ES-I3 (cell line): ENCODE measurements around the gene DUSP8.

Source experiments
- H3K36me3 ChIP-seq: 2 replicates; pipeline ENCODE4 v1.6.1; 2013; ENCODE audit warnings: mild to moderate bottlenecking, low read length, control low read depth, moderate library complexity; ENCODE audit not compliant: insufficient read depth
- H3K4me1 ChIP-seq: 2 replicates; pipeline ENCODE4 v1.6.1; 2013; ENCODE audit warnings: mild to moderate bottlenecking, control low read depth, low read length; ENCODE audit not compliant: insufficient read depth
- H3K9ac ChIP-seq: 2 replicates; pipeline ENCODE4 v1.6.1; 2013; ENCODE audit warnings: low read depth, mild to moderate bottlenecking, low read length, moderate library complexity
- H3K9me3 ChIP-seq: 2 replicates; pipeline ENCODE4 v1.6.1; 2013; ENCODE audit warnings: mild to moderate bottlenecking, low read length, moderate library complexity; ENCODE audit not compliant: control insufficient read depth, insufficient read depth

DUSP8 gene

GRCh38 chr11:1565173-1565903, 6.7 kb downstream of the DUSP8 start:
- Histone ChIP-seq H3K4me1 (peaks cover 14% of the 10 kb centered on the region; the same call in 1 of the 2 replicates), H3K9ac (no peak overlapping the region), H3K36me3 (peaks cover 2% of the 10 kb centered on the region; the same call in 1 of the 2 replicates), H3K9me3 (no peaks in the 10 kb centered on the region)

- Histone ChIP-seq H3K36me3 (peaks cover 2% of the 10 kb centered on the region; the same call in 1 of the 2 replicates), H3K4me1 (peaks cover 12% of the 10 kb centered on the region; the same call in 1 of the 2 replicates), H3K9me3 (no peaks in the 10 kb centered on the region), H3K9ac (no peak overlapping the region)
These were observed 7.4 kb downstream of the DUSP8 start for GRCh38 chr11:1564535-1565172.

- Histone ChIP-seq H3K4me1 (peaks cover 12% of the 10 kb centered on the region; the same call in 1 of the 2 replicates), H3K9me3 (no peaks in the 10 kb centered on the region), H3K36me3 (peaks cover 2% of the 10 kb centered on the region; the same call in 1 of the 2 replicates), H3K9ac (no peak overlapping the region)
These were observed 8.2 kb downstream of the DUSP8 start for GRCh38 chr11:1563697-1564534.

- H3K9ac ChIP-seq, result no peak overlapping the region
- H3K36me3 ChIP-seq, result peaks cover 2% of the 10 kb centered on the region; the same call in 1 of the 2 replicates
- H3K4me1 ChIP-seq, result peaks cover 12% of the 10 kb centered on the region; the same call in 1 of the 2 replicates
- H3K9me3 ChIP-seq, result no peaks in the 10 kb centered on the region
These were observed 8.9 kb downstream of the DUSP8 start for GRCh38 chr11:1563149-1563638.

- no peak overlapping the region for H3K9ac ChIP-seq
- no peaks in the 10 kb centered on the region for H3K9me3 ChIP-seq
- H3K4me1 ChIP-seq, result peaks cover 15% of the 10 kb centered on the region; the same call in 1 of the 2 replicates
- H3K36me3 ChIP-seq, result peaks cover 2% of the 10 kb centered on the region; the same call in 1 of the 2 replicates
These were observed 9.5 kb downstream of the DUSP8 start for GRCh38 chr11:1562469-1563148.

GRCh38 chr11:1561955-1562354, 10.1 kb downstream of the DUSP8 start:
- Histone ChIP-seq H3K9me3 (no peaks in the 10 kb centered on the region), H3K9ac (no peak overlapping the region), H3K4me1 (peaks cover 17% of the 10 kb centered on the region; the same call in 1 of the 2 replicates), H3K36me3 (peaks cover 2% of the 10 kb centered on the region; the same call in 1 of the 2 replicates)

GRCh38 chr11:1561266-1561665, 10.8 kb downstream of the DUSP8 start:
- Histone ChIP-seq H3K4me1 (peaks cover 17% of the 10 kb centered on the region; the same call in 1 of the 2 replicates), H3K9ac (no peak overlapping the region), H3K36me3 (peaks cover 2% of the 10 kb centered on the region; the same call in 1 of the 2 replicates)

GRCh38 chr11:1560649-1561251, 11.3 kb downstream of the DUSP8 start:
- peaks cover 17% of the 10 kb centered on the region; the same call in 1 of the 2 replicates for H3K4me1 ChIP-seq
- H3K36me3 ChIP-seq, result peaks cover 2% of the 10 kb centered on the region; the same call in 1 of the 2 replicates
- H3K9ac ChIP-seq, result no peak overlapping the region
- H3K9me3 ChIP-seq, result no peaks in the 10 kb centered on the region

More at GRCh38 chr11:1561266-1561665, 10.8 kb downstream of the DUSP8 start:
- no peaks in the 10 kb centered on the region for H3K9me3 ChIP-seq

GRCh38 chr11:1560002-1560648, 11.9 kb downstream of the DUSP8 start:
- H3K9ac ChIP-seq, result no peak overlapping the region
- H3K36me3 ChIP-seq, result peaks cover 2% of the 10 kb centered on the region; the same call in 1 of the 2 replicates
- peaks cover 19% of the 10 kb centered on the region; the same call in 1 of the 2 replicates for H3K4me1 ChIP-seq
- H3K9me3 ChIP-seq, result no peaks in the 10 kb centered on the region

- no peaks in the 10 kb centered on the region for H3K9me3 ChIP-seq
- peaks cover 19% of the 10 kb centered on the region; the same call in 1 of the 2 replicates for H3K4me1 ChIP-seq
- H3K36me3 ChIP-seq, result peaks cover 2% of the 10 kb centered on the region; the same call in 1 of the 2 replicates
- H3K9ac ChIP-seq, result no peak overlapping the region
These were observed 12.7 kb downstream of the DUSP8 start for GRCh38 chr11:1559111-1559951.

- Histone ChIP-seq H3K9me3 (no peaks in the 10 kb centered on the region), H3K36me3 (peaks cover 2% of the 10 kb centered on the region; the same call in 1 of the 2 replicates), H3K9ac (no peak overlapping the region), H3K4me1 (peaks cover 15% of the 10 kb centered on the region; the same call in 1 of the 2 replicates)
These were observed 13.3 kb downstream of the DUSP8 start for GRCh38 chr11:1558775-1559110.
